Spleen (tissue), 7 donors: ENCODE data around the gene TTI1.

Experiments used
- POLR2AphosphoS5 ChIP-seq, 3 donors: sonication (generic); formaldehyde crosslinking; IDR thresholded peaks; one replicate each; pipeline ENCODE4 v1.5.1; 2017; ENCODE audit warnings: antibody characterized with exemption in 3 of 3
- TF ChIP-seq, protein P1 (sequence below), 11 experiments: fragments of 200-600 bp in 7 of 11; fragments of 450-650 bp in 4 of 11; sonication (generic) in 4 of 11; IDR thresholded peaks in 8 of 11; conservative IDR thresholded peaks in 3 of 11; 1 replicate in 7 of 11; 2 replicates in 4 of 11; pipeline versions ENCODE4 v1.4.0 to v1.8.0; 2016 to 2021; ENCODE audit warnings: antibody characterized with exemption in 11 of 11, inconsistent platforms in 4 of 11, mild to moderate bottlenecking in 1 of 11
- donor health status: DM: no; HTN: no; CAD: no; lungs with moderate emphysema.
- donor health status: DM: no; HTN: no; CAD: no.
- donor health status: DM: no; HTN: no; CAD: no.

DNA sequence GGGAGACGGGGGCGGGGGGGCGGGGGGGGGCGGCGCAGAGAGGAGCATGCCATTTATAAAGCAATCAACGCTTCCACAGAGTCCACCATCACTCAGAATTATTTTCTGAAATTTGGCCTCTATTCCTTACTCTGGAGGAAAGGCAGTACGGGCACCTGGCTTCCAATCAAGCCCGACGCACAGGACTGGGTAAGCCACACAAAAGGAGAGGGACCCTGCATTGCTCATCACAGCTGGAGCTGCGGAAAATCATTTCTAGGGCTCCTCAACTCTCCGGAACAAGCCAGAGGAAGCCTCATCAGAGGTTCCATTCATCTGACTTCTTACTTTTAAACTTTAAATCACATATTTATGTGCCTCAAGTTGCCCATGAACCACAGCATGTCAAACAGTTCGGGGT, 55.9 kb downstream of the TTI1 start:
- TF ChIP-seq, protein P1, sequence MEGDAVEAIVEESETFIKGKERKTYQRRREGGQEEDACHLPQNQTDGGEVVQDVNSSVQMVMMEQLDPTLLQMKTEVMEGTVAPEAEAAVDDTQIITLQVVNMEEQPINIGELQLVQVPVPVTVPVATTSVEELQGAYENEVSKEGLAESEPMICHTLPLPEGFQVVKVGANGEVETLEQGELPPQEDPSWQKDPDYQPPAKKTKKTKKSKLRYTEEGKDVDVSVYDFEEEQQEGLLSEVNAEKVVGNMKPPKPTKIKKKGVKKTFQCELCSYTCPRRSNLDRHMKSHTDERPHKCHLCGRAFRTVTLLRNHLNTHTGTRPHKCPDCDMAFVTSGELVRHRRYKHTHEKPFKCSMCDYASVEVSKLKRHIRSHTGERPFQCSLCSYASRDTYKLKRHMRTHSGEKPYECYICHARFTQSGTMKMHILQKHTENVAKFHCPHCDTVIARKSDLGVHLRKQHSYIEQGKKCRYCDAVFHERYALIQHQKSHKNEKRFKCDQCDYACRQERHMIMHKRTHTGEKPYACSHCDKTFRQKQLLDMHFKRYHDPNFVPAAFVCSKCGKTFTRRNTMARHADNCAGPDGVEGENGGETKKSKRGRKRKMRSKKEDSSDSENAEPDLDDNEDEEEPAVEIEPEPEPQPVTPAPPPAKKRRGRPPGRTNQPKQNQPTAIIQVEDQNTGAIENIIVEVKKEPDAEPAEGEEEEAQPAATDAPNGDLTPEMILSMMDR (IDR thresholded peaks at IDR 0.05 in 8 of 11, conservative IDR thresholded peaks at IDR 0.05 in 3 of 11), result no peak
- no peak for TF ChIP-seq POLR2AphosphoS5 (IDR thresholded peaks at IDR 0.05)
